ENCODE data around the gene RABL3. TPM values are rescaled to one million over a fixed set of nuclear protein-coding genes. Genes with fewer than 3 reads are reported as not detected.

Gene RABL3
- total and polyA plus RNA-seq, 2 of the 13 experiments (the other 11 are each of a cell fraction or from before 2014, with no cell fraction given), result 4.8 to 31.9 TPM

GRCh38 chr3:120742849-120743365 lies 591 bp upstream of the RABL3 start (continued):
- no peak for TF ChIP-seq ZNF326 (CRISPR knock-in tag; IDR thresholded peaks at IDR 0.05; ENCODE audit: borderline replicate concordance)
- no peak for TF ChIP-seq RELA (CRISPR knock-in tag; IDR thresholded peaks at IDR 0.05)
- 0 out of 2 replicates have a peak, but pooled peaks have one; percentile 7 for TF ChIP-seq THAP9 (CRISPR knock-in tag; IDR thresholded peaks at IDR 0.05; ENCODE audit: borderline replicate concordance)
- TF ChIP-seq NFATC3 (CRISPR knock-in tag; IDR thresholded peaks at IDR 0.05), result no peak
- no peak for TF ChIP-seq ZNF484 (CRISPR knock-in tag; IDR thresholded peaks at IDR 0.05; ENCODE audit: borderline replicate concordance, low read depth)
- no peak for TF ChIP-seq WIZ (CRISPR knock-in tag; IDR thresholded peaks at IDR 0.05)
- TF ChIP-seq UBTF (CRISPR knock-in tag; IDR thresholded peaks at IDR 0.05), result peak; percentile 69; the same call in 1 of the 2 replicates
- no peak for TF ChIP-seq DDIT3 (CRISPR knock-in tag; IDR thresholded peaks at IDR 0.05)
- no peak for TF ChIP-seq ZNF772 (CRISPR knock-in tag; IDR thresholded peaks at IDR 0.05)
- TF ChIP-seq HNRNPLL (IDR thresholded peaks at IDR 0.05; ENCODE audit: low read depth, low read length, poor library complexity, severe bottlenecking), result peak; percentile 49
- TF ChIP-seq NFIC (IDR thresholded peaks at IDR 0.05; ENCODE audit: low read length), result no peak
- no peak for TF ChIP-seq NFKBIZ (CRISPR knock-in tag; IDR thresholded peaks at IDR 0.05)
- TF ChIP-seq KLF12 (CRISPR knock-in tag; IDR thresholded peaks at IDR 0.05; ENCODE audit: borderline replicate concordance), result no peak
- no peak for TF ChIP-seq REPIN1 (CRISPR knock-in tag; IDR thresholded peaks at IDR 0.05; ENCODE audit: borderline replicate concordance, low read depth)
- no peak for TF ChIP-seq RAD21 (CRISPR knock-in tag; IDR thresholded peaks at IDR 0.05)
- peak; percentile 12; the same call in 1 of the 2 replicates for TF ChIP-seq ZSCAN22 (CRISPR knock-in tag; IDR thresholded peaks at IDR 0.05)
- TF ChIP-seq NFE2L1 (CRISPR knock-in tag; IDR thresholded peaks at IDR 0.05; ENCODE audit: borderline replicate concordance), result no peak
- TF ChIP-seq NR2F2 (IDR thresholded peaks at IDR 0.05; ENCODE audit: borderline replicate concordance, low read depth), result no peak
- no peak for TF ChIP-seq PHF8 (CRISPR knock-in tag; IDR thresholded peaks at IDR 0.05)
- no peak for TF ChIP-seq ZNF550 (CRISPR knock-in tag; IDR thresholded peaks at IDR 0.05; ENCODE audit: borderline replicate concordance)
- TF ChIP-seq ZNF263 (CRISPR knock-in tag; IDR thresholded peaks at IDR 0.05), result peak; percentile 61; the same call in 1 of the 2 replicates
- TF ChIP-seq MLXIP (CRISPR knock-in tag; IDR thresholded peaks at IDR 0.05; ENCODE audit: borderline replicate concordance), result no peak
- TF ChIP-seq REXO4 (CRISPR knock-in tag; IDR thresholded peaks at IDR 0.05; ENCODE audit: borderline replicate concordance), result no peak

All from HepG2 (cell line).